Measurements from ENCODE around the gene DRAXIN.

Gene DRAXIN

GRCh38 chr1:11703357-11704193, 12.1 kb downstream of the DRAXIN start:
- H3K4me3 ChIP-seq (ENCODE audit: low read depth, low read length) = no peak overlapping the region
- no peak for TF ChIP-seq CTCF (conservative IDR thresholded peaks at IDR 0.05; ENCODE audit: low read depth, low read length)
- DNase-seq (ENCODE audit: low read depth) = no peak

GRCh38 chr1:11704194-11704529, 12.7 kb downstream of the DRAXIN start:
- TF ChIP-seq CTCF (conservative IDR thresholded peaks at IDR 0.05; ENCODE audit: low read depth, low read length) = no peak
- no peak overlapping the region for H3K4me3 ChIP-seq (ENCODE audit: low read depth, low read length)
- DNase-seq (ENCODE audit: low read depth) = no peak

GRCh38 chr1:11704691-11705475, 13.4 kb downstream of the DRAXIN start:
- DNase-seq (ENCODE audit: low read depth) = no peak
- TF ChIP-seq CTCF (conservative IDR thresholded peaks at IDR 0.05; ENCODE audit: low read depth, low read length) = no peak
- H3K4me3 ChIP-seq (ENCODE audit: low read depth, low read length) = no peak overlapping the region

- no peak for TF ChIP-seq CTCF (conservative IDR thresholded peaks at IDR 0.05; ENCODE audit: low read depth, low read length)
- no peak for DNase-seq (ENCODE audit: low read depth)
- H3K4me3 ChIP-seq (ENCODE audit: low read depth, low read length) = no peak overlapping the region
These were observed 14.1 kb downstream of the DRAXIN start for GRCh38 chr1:11705596-11705995.

- DNase-seq (ENCODE audit: low read depth) = no peak
- TF ChIP-seq CTCF (conservative IDR thresholded peaks at IDR 0.05; ENCODE audit: low read depth, low read length) = no peak
- no peak overlapping the region for H3K4me3 ChIP-seq (ENCODE audit: low read depth, low read length)
These were observed 14.8 kb downstream of the DRAXIN start for GRCh38 chr1:11706292-11706691.

- DNase-seq (ENCODE audit: low read depth) = no peak
- TF ChIP-seq CTCF (conservative IDR thresholded peaks at IDR 0.05; ENCODE audit: low read depth, low read length) = no peak
- no peak overlapping the region for H3K4me3 ChIP-seq (ENCODE audit: low read depth, low read length)
These were observed 16.2 kb downstream of the DRAXIN start for GRCh38 chr1:11707621-11708276.
